Subcutaneous adipose tissue (tissue), 4 donors: ENCODE measurements around the gene TRIO. TPM values are rescaled to one million over a fixed set of nuclear protein-coding genes. Genes with fewer than 3 reads are reported as not detected.

Experiments used
- CTCF ChIP-seq: fragments of 450-650 bp; IDR thresholded peaks from one replicate; pipeline ENCODE4 v1.5.1; 2016; ENCODE audit warnings: low read depth, mild to moderate bottlenecking, control low read depth, antibody characterized with exemption, moderate library complexity
- total RNA-seq, 4 donors: library from RNA; depleted of rRNA; stranded (reverse); fragments of >200 nt; gene quantifications; one replicate each; pipeline ENCODE4 v1.1.0, GENCODE V29; 2016

The TRIO gene
- total RNA-seq, 4 donors from 2014 or later: 193 to 238 (median 212) TPM

GRCh38 chr5:14171046-14171445, 27.9 kb downstream of the TRIO start:
- no peak for TF ChIP-seq CTCF

GRCh38 chr5:14171621-14172020, 28.5 kb downstream of the TRIO start:
- TF ChIP-seq CTCF: no peak

GRCh38 chr5:14172149-14172795, 29.1 kb downstream of the TRIO start:
- no peak for TF ChIP-seq CTCF

- TF ChIP-seq CTCF: no peak
Measured at GRCh38 chr5:14173377-14174229, 30.5 kb downstream of the TRIO start.

GRCh38 chr5:14174230-14174636, 31.1 kb downstream of the TRIO start:
- TF ChIP-seq CTCF: no peak

- TF ChIP-seq CTCF: no peak
Measured at GRCh38 chr5:14175381-14175780, 32.2 kb downstream of the TRIO start.

- no peak for TF ChIP-seq CTCF
Measured at GRCh38 chr5:14176888-14177287, 33.7 kb downstream of the TRIO start.
